AG09319 (cell line): Measurements from ENCODE around the gene CABP4.

Experiments used
- DNase-seq: peaks from one replicate; pipeline ENCODE4 v3.0.0-alpha.2; 2010; ENCODE audit warnings: low read depth; ENCODE audit errors: extremely low read depth
- CTCF ChIP-seq: IDR thresholded peaks from 2 replicates; pipeline ENCODE4 v1.5.1; 2011; ENCODE audit warnings: low read depth, mild to moderate bottlenecking, inconsistent platforms, low read length, moderate library complexity

CABP4 gene

GRCh38 chr11:67455054-67455453 lies at the start of gene CABP4:
Gene CABP4, plus strand, starts transcription at chr11:67455354. Its CDS starts 70 bp downstream, at chr11:67455424.
- TF ChIP-seq CTCF: no peak
- no peak for DNase-seq

- TF ChIP-seq CTCF: no peak
- DNase-seq: no peak
These were observed 49.3 kb upstream of the CABP4 start for GRCh38 chr11:67405688-67406339.

- no peak for TF ChIP-seq CTCF
- DNase-seq: no peak
These were observed 48.7 kb upstream of the CABP4 start for GRCh38 chr11:67406420-67406968.

GRCh38 chr11:67406969-67407687 lies 48.0 kb upstream of the CABP4 start:
- TF ChIP-seq CTCF: no peak
- DNase-seq: no peak

- TF ChIP-seq CTCF: no peak
These were observed 47.4 kb upstream of the CABP4 start for GRCh38 chr11:67407688-67408163.

GRCh38 chr11:67408437-67409200 lies 46.5 kb upstream of the CABP4 start:
- no peak for DNase-seq
- TF ChIP-seq CTCF: no peak

More at GRCh38 chr11:67407688-67408163, 47.4 kb upstream of the CABP4 start:
- no peak for DNase-seq
